NB4 (cell line): ENCODE data around the gene RPL13A.

ENCODE experiments used
- DNase-seq: peaks from one replicate; pipeline ENCODE4 v3.0.0; 2010; ENCODE audit warnings: low read depth
- H3K4me3 ChIP-seq: one replicate; pipeline ENCODE4 v1.5.1; 2011; ENCODE audit warnings: mild to moderate bottlenecking, low read depth, low read length, moderate library complexity
- CTCF ChIP-seq: IDR thresholded peaks from one replicate; pipeline ENCODE4 v1.5.1; 2012; ENCODE audit warnings: low read depth, low read length
- MAX ChIP-seq: IDR thresholded peaks from 2 replicates; pipeline ENCODE4 v1.6.1; 2011; ENCODE audit warnings: low read depth, low read length
- MYC ChIP-seq: IDR thresholded peaks from 2 replicates; pipeline ENCODE4 v1.6.1; 2011; ENCODE audit warnings: low read depth, low read length
- POLR2A ChIP-seq: IDR thresholded peaks from 2 replicates; pipeline ENCODE4 v1.6.1; 2011; ENCODE audit warnings: mild to moderate bottlenecking; ENCODE audit not compliant: insufficient read length; ENCODE audit errors: extremely low read depth

RPL13A gene

GRCh38 chr19:49533551-49534488, 46.4 kb downstream of the RPL13A start:
- no peak overlapping the region for H3K4me3 ChIP-seq
- TF ChIP-seq POLR2A: no peak
- no peak; the same call in 1 of the 2 replicates for TF ChIP-seq MYC
- TF ChIP-seq CTCF: peak; percentile 17
- TF ChIP-seq MAX: peak; percentile 87
- peak; percentile 82 for DNase-seq

- no peak for TF ChIP-seq CTCF
- TF ChIP-seq POLR2A: no peak
- TF ChIP-seq MAX: no peak
- TF ChIP-seq MYC: no peak
- H3K4me3 ChIP-seq: no peak overlapping the region
- DNase-seq: peak; percentile 82
Measured at GRCh38 chr19:49534632-49535385, 47.4 kb downstream of the RPL13A start.

- DNase-seq: no peak
- TF ChIP-seq POLR2A (no peak), CTCF (no peak), MAX (no peak), MYC (no peak)
- no peak overlapping the region for H3K4me3 ChIP-seq
Measured at GRCh38 chr19:49536921-49537462, 49.6 kb downstream of the RPL13A start.

- DNase-seq: no peak
- H3K4me3 ChIP-seq: no peak overlapping the region
- no peak for TF ChIP-seq MYC
Measured at GRCh38 chr19:49538643-49539042, 51.2 kb downstream of the RPL13A start.

- no peak overlapping the region for H3K4me3 ChIP-seq
- TF ChIP-seq MYC: no peak
- TF ChIP-seq POLR2A: no peak
- no peak for TF ChIP-seq CTCF
- no peak for TF ChIP-seq MAX
- no peak for DNase-seq
Measured at GRCh38 chr19:49539192-49539952, 52.0 kb downstream of the RPL13A start.
